Pulmonary artery endothelial cell (primary cell): ENCODE measurements around the gene CRMP1. TPM values are rescaled to one million over a fixed set of nuclear protein-coding genes. Genes with fewer than 3 reads are reported as not detected.

Experiments
- DNase-seq: peaks from one replicate; pipeline ENCODE4 v3.0.0-alpha.2; 2011; ENCODE audit warnings: low read depth, low spot score
- total RNA-seq: library from RNA; depleted of rRNA; stranded (reverse); fragments of >200 nt; gene quantifications from 2 replicates; pipeline ENCODE4 v1.2.3, GENCODE V29; 2014

Gene CRMP1
- under 0.01 and 0.04 TPM in 2 replicates for total RNA-seq

- DNase-seq: no peak
These were observed at the start of gene CRMP1 for GRCh38 chr4:5893004-5893580. Gene CRMP1 (minus strand): TSS chr4:5893086. CDS start chr4:5892969, 117 bp downstream.

GRCh38 chr4:5941601-5942000 lies 48.7 kb upstream of the CRMP1 start:
- no peak for DNase-seq

- no peak for DNase-seq
These were observed 47.8 kb upstream of the CRMP1 start for GRCh38 chr4:5940470-5941203.

GRCh38 chr4:5933996-5934831 lies 41.3 kb upstream of the CRMP1 start:
- DNase-seq: no peak

- DNase-seq: no peak
These were observed 40.2 kb upstream of the CRMP1 start for GRCh38 chr4:5933116-5933515.

- no peak for DNase-seq
These were observed 39.2 kb upstream of the CRMP1 start for GRCh38 chr4:5932035-5932568.

- DNase-seq: no peak
These were observed 38.6 kb upstream of the CRMP1 start for GRCh38 chr4:5931526-5931925.

- no peak for DNase-seq
These were observed 38.0 kb upstream of the CRMP1 start for GRCh38 chr4:5930876-5931275.

- no peak for DNase-seq
These were observed 37.6 kb upstream of the CRMP1 start for GRCh38 chr4:5930456-5930855.

- no peak for DNase-seq
These were observed 36.0 kb upstream of the CRMP1 start for GRCh38 chr4:5928844-5929420.

GRCh38 chr4:5928274-5928673 lies 35.4 kb upstream of the CRMP1 start:
- no peak for DNase-seq

- DNase-seq: no peak
These were observed 34.9 kb upstream of the CRMP1 start for GRCh38 chr4:5927747-5928146.

GRCh38 chr4:5927116-5927515 lies 34.2 kb upstream of the CRMP1 start:
- no peak for DNase-seq

GRCh38 chr4:5926598-5926997 lies 33.7 kb upstream of the CRMP1 start:
- DNase-seq: no peak

GRCh38 chr4:5925419-5926200 lies 32.7 kb upstream of the CRMP1 start:
- DNase-seq: no peak

GRCh38 chr4:5924461-5925125 lies 31.7 kb upstream of the CRMP1 start:
- DNase-seq: no peak

GRCh38 chr4:5923376-5923775 lies 30.5 kb upstream of the CRMP1 start:
- no peak for DNase-seq

- no peak for DNase-seq
These were observed 29.7 kb upstream of the CRMP1 start for GRCh38 chr4:5922556-5922955.

GRCh38 chr4:5921981-5922380 lies 29.1 kb upstream of the CRMP1 start:
- DNase-seq: no peak
